Measurements from ENCODE around the gene SOHLH2. TPM values are rescaled to one million over a fixed set of nuclear protein-coding genes. Genes with fewer than 3 reads are reported as not detected.
A peak's percentile ranks its signal among the peaks of the same experiment; 100 is the strongest.

The SOHLH2 gene
- total and polyA plus RNA-seq, 2 experiments from 2014 or later = not detected

- no peak for DNase-seq
- Histone ChIP-seq H3K4me1 (ENCODE audit: insufficient read depth) (no peaks in the 10 kb centered on the region), H4K20me1 (ENCODE audit: insufficient read depth) (no peaks in the 10 kb centered on the region)
Measured at GRCh38 chr13:36166046-36166445, 48.3 kb downstream of the SOHLH2 start.

GRCh38 chr13:36163809-36164308 is 50.5 kb downstream of the SOHLH2 start:
- Histone ChIP-seq H3K9ac (no peak overlapping the region), H3K4me2 (ENCODE audit: unreplicated experiment) (no peak overlapping the region), H3K9me2 (ENCODE audit: insufficient read depth) (no peaks in the 10 kb centered on the region), H3K4me3 (no peak overlapping the region), H3K79me2 (ENCODE audit: insufficient read depth) (no peaks in the 10 kb centered on the region), H2AFZ (no peak overlapping the region), H3K9me3 (ENCODE audit: low read depth) (no peaks in the 10 kb centered on the region), H3K36me3 (ENCODE audit: low read depth) (no peaks in the 10 kb centered on the region), H3F3A (ENCODE audit: insufficient read depth) (no peaks in the 10 kb centered on the region), H4K20me1 (ENCODE audit: insufficient read depth) (no peaks in the 10 kb centered on the region), H3K27ac (no peak overlapping the region), H3K4me1 (ENCODE audit: insufficient read depth) (no peaks in the 10 kb centered on the region), H3K27me3 (replicated peaks; ENCODE audit: insufficient read depth) (0 out of 2 replicates have a peak, but pooled peaks cover 4% of the 10 kb centered on the region)
- WGBS, 2 experiments (ENCODE audit: low coverage in 1 of 2, low lambda C conversion rate in 2 of 2, missing lambda C conversion rate in 2 of 2) = 79 to 81% methylated on average over 7 of the region's 7 CpGs
- in situ Hi-C loops (cut with MboI) = no loop called here
- peak; percentile 1 for DNase-seq
- no peak for TF ChIP-seq EZH2phosphoT487 (IDR thresholded peaks at IDR 0.05; ENCODE audit: insufficient read depth, low read depth)
- no peak for TF ChIP-seq EZH2 (IDR thresholded peaks at IDR 0.05; ENCODE audit: insufficient read depth, poor library complexity, severe bottlenecking)

More at GRCh38 chr13:36166046-36166445, 48.3 kb downstream of the SOHLH2 start:
- no peak overlapping the region for H3K4me2 ChIP-seq (ENCODE audit: unreplicated experiment)
- no peaks in the 10 kb centered on the region for H3K9me3 ChIP-seq (ENCODE audit: low read depth)
- in situ Hi-C loops (cut with MboI) = no loop called here
- H2AFZ ChIP-seq = no peak overlapping the region
- no peak overlapping the region for H3K9ac ChIP-seq
- 58 to 60% methylated on average over 5 of the region's 5 CpGs for WGBS, 2 experiments (ENCODE audit: low coverage in 1 of 2, low lambda C conversion rate in 2 of 2, missing lambda C conversion rate in 2 of 2)
- H3K4me3 ChIP-seq = no peak overlapping the region
- no peak overlapping the region for H3K27ac ChIP-seq
- H3F3A ChIP-seq (ENCODE audit: insufficient read depth) = no peaks in the 10 kb centered on the region
- no peak for TF ChIP-seq EZH2phosphoT487 (IDR thresholded peaks at IDR 0.05; ENCODE audit: insufficient read depth, low read depth)
- no peak for TF ChIP-seq EZH2 (IDR thresholded peaks at IDR 0.05; ENCODE audit: insufficient read depth, poor library complexity, severe bottlenecking)
- no peaks in the 10 kb centered on the region for H3K9me2 ChIP-seq (ENCODE audit: insufficient read depth)
- H3K79me2 ChIP-seq (ENCODE audit: insufficient read depth) = no peaks in the 10 kb centered on the region
- H3K27me3 ChIP-seq (replicated peaks; ENCODE audit: insufficient read depth) = 0 out of 2 replicates have a peak, but pooled peaks cover 4% of the 10 kb centered on the region
- H3K36me3 ChIP-seq (ENCODE audit: low read depth) = no peaks in the 10 kb centered on the region

DNA sequence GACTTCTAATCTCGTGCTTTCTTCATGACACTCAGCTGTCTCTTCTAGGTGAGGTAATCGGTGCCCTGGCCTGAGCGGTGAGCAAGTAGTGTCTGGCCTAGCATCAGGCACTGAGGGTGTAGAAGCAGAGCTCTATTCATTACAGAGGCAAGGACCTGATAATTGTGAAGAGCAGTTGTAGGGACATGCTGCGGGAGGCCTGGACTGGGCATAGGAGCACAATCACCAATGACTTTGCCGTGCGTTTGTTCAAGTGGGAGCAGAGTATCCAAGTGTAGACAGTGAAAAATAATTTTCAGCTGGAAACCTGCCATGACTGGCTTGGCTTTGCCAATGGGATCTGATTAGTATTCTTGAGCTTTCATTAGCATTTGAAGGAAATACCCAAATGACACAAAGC is 51.1 kb downstream of the SOHLH2 start:
- H4K20me1 ChIP-seq (ENCODE audit: insufficient read depth) = no peaks in the 10 kb centered on the region
- WGBS, 2 experiments (ENCODE audit: low coverage in 1 of 2, low lambda C conversion rate in 2 of 2, missing lambda C conversion rate in 2 of 2) = 69 to 75% methylated on average over 6 of the region's 6 CpGs
- no peaks in the 10 kb centered on the region for H3K9me2 ChIP-seq (ENCODE audit: insufficient read depth)
- H3K9ac ChIP-seq = no peak overlapping the region
- H3K4me1 ChIP-seq (ENCODE audit: insufficient read depth) = no peaks in the 10 kb centered on the region
- H3K4me3 ChIP-seq = no peak overlapping the region
- 0 out of 2 replicates have a peak, but pooled peaks cover 4% of the 10 kb centered on the region for H3K27me3 ChIP-seq (replicated peaks; ENCODE audit: insufficient read depth)
- no peaks in the 10 kb centered on the region for H3K79me2 ChIP-seq (ENCODE audit: insufficient read depth)
- H3K27ac ChIP-seq = no peak overlapping the region
- no peak overlapping the region for H2AFZ ChIP-seq
- in situ Hi-C loops (cut with MboI) = no loop called here
- no peak overlapping the region for H3K4me2 ChIP-seq (ENCODE audit: unreplicated experiment)
- no peak for TF ChIP-seq EZH2 (IDR thresholded peaks at IDR 0.05; ENCODE audit: insufficient read depth, poor library complexity, severe bottlenecking)
- TF ChIP-seq EZH2phosphoT487 (IDR thresholded peaks at IDR 0.05; ENCODE audit: insufficient read depth, low read depth) = no peak
- DNase-seq = no peak
- H3F3A ChIP-seq (ENCODE audit: insufficient read depth) = no peaks in the 10 kb centered on the region
- H3K9me3 ChIP-seq (ENCODE audit: low read depth) = no peaks in the 10 kb centered on the region
- no peaks in the 10 kb centered on the region for H3K36me3 ChIP-seq (ENCODE audit: low read depth)

DNA sequence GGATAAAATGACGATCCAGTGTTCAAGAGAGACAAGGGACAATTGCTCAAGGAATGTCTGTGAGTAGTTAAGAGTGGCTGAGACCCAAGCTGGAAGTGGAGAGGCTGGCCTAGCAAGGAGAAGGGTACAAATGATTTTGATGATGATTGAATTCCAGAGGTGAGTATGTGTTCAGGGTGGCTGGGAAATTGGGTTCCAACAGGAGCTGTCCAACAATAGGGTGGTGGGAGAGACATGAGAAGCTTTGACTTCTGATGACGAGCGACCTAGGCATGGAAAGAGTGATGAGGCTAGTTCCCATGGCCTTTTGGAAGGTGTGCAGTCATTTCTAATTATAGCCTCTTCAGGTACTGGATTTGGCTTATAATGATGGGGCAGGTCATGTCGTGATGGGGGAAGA is 54.1 kb downstream of the SOHLH2 start:
- 53 to 62% methylated on average over 4 of the region's 4 CpGs for WGBS, 2 experiments (ENCODE audit: low coverage in 1 of 2, low lambda C conversion rate in 2 of 2, missing lambda C conversion rate in 2 of 2)
- Histone ChIP-seq H3K27me3 (replicated peaks; ENCODE audit: insufficient read depth) (no peaks in the 10 kb centered on the region), H3K4me3 (no peak overlapping the region), H3K79me2 (ENCODE audit: insufficient read depth) (no peaks in the 10 kb centered on the region), H2AFZ (no peak overlapping the region), H4K20me1 (ENCODE audit: insufficient read depth) (no peaks in the 10 kb centered on the region), H3K27ac (no peak overlapping the region), H3K9me3 (ENCODE audit: low read depth) (no peaks in the 10 kb centered on the region), H3F3A (ENCODE audit: insufficient read depth) (no peaks in the 10 kb centered on the region), H3K4me1 (ENCODE audit: insufficient read depth) (no peaks in the 10 kb centered on the region), H3K9ac (no peak overlapping the region), H3K4me2 (ENCODE audit: unreplicated experiment) (no peak overlapping the region), H3K9me2 (ENCODE audit: insufficient read depth) (no peaks in the 10 kb centered on the region), H3K36me3 (ENCODE audit: low read depth) (no peaks in the 10 kb centered on the region)
- TF ChIP-seq EZH2phosphoT487 (IDR thresholded peaks at IDR 0.05; ENCODE audit: insufficient read depth, low read depth) (no peak), EZH2 (IDR thresholded peaks at IDR 0.05; ENCODE audit: insufficient read depth, poor library complexity, severe bottlenecking) (no peak)
- no peak for DNase-seq
- in situ Hi-C loops (cut with MboI) = no loop called here

DNA sequence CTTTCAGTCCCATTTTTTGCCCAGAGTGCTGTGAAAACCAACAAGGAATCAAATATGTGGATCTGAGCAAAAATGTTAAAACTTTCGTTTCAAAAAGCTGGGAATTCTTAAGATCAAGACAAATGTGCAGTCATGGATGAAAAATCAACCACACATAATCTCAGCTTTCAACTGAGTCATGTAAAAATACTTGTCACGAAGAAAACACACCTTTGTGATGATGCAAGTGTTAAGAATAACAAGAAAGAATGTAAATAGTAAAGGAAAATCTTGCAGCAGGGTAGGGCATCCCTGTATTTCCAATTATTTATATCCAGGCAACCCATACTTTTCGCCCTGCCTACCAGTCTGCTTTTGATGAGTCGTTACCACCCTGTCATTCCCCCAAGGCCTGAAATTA is 55.7 kb downstream of the SOHLH2 start:
- Histone ChIP-seq H3K79me2 (ENCODE audit: insufficient read depth) (no peaks in the 10 kb centered on the region), H3K36me3 (ENCODE audit: low read depth) (no peaks in the 10 kb centered on the region), H4K20me1 (ENCODE audit: insufficient read depth) (no peaks in the 10 kb centered on the region), H3K27me3 (replicated peaks; ENCODE audit: insufficient read depth) (no peaks in the 10 kb centered on the region), H3K9me3 (ENCODE audit: low read depth) (no peaks in the 10 kb centered on the region), H3K9ac (no peak overlapping the region), H3K9me2 (ENCODE audit: insufficient read depth) (no peaks in the 10 kb centered on the region), H3K4me3 (no peak overlapping the region), H3F3A (ENCODE audit: insufficient read depth) (no peaks in the 10 kb centered on the region), H2AFZ (no peak overlapping the region), H3K27ac (no peak overlapping the region), H3K4me1 (ENCODE audit: insufficient read depth) (no peaks in the 10 kb centered on the region), H3K4me2 (ENCODE audit: unreplicated experiment) (no peak overlapping the region)
- TF ChIP-seq EZH2phosphoT487 (IDR thresholded peaks at IDR 0.05; ENCODE audit: insufficient read depth, low read depth) (no peak), EZH2 (IDR thresholded peaks at IDR 0.05; ENCODE audit: insufficient read depth, poor library complexity, severe bottlenecking) (no peak)
- WGBS, 2 experiments (ENCODE audit: low coverage in 1 of 2, low lambda C conversion rate in 2 of 2, missing lambda C conversion rate in 2 of 2) = 52 to 53% methylated on average over 4 of the region's 4 CpGs
- no peak for DNase-seq
- in situ Hi-C loops (cut with MboI) = no loop called here
